Mammary epithelial cell (primary cell): ENCODE results near the gene ZFP91.

Source experiments
- EZH2 ChIP-seq: IDR thresholded peaks from 2 replicates; pipeline ENCODE4 v1.6.1; 2012; ENCODE audit warnings: low read length, inconsistent platforms, borderline replicate concordance
- TF ChIP-seq, protein P1 (sequence below), 2 donors: IDR thresholded peaks in 1 of 2; conservative IDR thresholded peaks in 1 of 2; 2 replicates each; pipeline ENCODE4 v1.5.1; 2011 to 2012; ENCODE audit warnings: inconsistent platforms in 2 of 2, low read length in 2 of 2, mild to moderate bottlenecking in 2 of 2, control low read depth in 1 of 2, low read depth in 1 of 2; ENCODE audit not compliant: insufficient read depth in 1 of 2; ENCODE audit errors: extremely low read depth in 1 of 2

GRCh38 chr11:58636587-58636986, 57.7 kb downstream of the ZFP91 start:
- TF ChIP-seq, protein P1, sequence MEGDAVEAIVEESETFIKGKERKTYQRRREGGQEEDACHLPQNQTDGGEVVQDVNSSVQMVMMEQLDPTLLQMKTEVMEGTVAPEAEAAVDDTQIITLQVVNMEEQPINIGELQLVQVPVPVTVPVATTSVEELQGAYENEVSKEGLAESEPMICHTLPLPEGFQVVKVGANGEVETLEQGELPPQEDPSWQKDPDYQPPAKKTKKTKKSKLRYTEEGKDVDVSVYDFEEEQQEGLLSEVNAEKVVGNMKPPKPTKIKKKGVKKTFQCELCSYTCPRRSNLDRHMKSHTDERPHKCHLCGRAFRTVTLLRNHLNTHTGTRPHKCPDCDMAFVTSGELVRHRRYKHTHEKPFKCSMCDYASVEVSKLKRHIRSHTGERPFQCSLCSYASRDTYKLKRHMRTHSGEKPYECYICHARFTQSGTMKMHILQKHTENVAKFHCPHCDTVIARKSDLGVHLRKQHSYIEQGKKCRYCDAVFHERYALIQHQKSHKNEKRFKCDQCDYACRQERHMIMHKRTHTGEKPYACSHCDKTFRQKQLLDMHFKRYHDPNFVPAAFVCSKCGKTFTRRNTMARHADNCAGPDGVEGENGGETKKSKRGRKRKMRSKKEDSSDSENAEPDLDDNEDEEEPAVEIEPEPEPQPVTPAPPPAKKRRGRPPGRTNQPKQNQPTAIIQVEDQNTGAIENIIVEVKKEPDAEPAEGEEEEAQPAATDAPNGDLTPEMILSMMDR (conservative IDR thresholded peaks at IDR 0.05 in 1 of 2, IDR thresholded peaks at IDR 0.05 in 1 of 2; ENCODE audit: extremely low read depth in 1 of 2, insufficient read depth in 1 of 2, low read depth in 1 of 2, low read length in 2 of 2): no peak
- TF ChIP-seq EZH2: no peak
